ENCODE results near the gene ZCCHC7.

The ZCCHC7 gene

DNA sequence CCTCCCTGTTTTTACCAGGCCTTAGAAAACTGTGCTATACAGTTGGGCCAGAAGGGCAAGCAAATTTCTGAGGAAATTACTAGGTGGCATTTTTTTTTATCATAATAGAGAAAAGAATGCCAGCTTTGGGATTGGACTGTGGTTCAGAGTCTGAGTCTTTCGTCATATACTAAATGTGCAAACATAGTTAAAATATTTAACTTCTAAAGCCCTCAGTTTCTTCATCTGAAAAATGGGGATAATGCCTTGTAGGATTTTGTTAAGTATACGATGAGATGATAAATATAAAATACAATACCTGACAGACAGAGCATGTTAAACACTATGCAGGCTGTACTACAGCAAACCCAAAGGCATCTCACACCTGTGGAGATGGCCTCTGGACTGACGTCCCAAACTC lies 214.9 kb downstream of the ZCCHC7 start:
- Histone ChIP-seq H3K9ac (ENCODE audit: low read depth, low read length) (no peak overlapping the region), H3K4me3 (ENCODE audit: low read length) (no peak overlapping the region), H3K9me3 (ENCODE audit: insufficient read depth, low read depth, low read length) (no peaks in the 10 kb centered on the region), H3K36me3 (ENCODE audit: insufficient read depth, low read depth, low read length) (no peaks in the 10 kb centered on the region), H3K27ac (ENCODE audit: low read length) (no peak overlapping the region), H3K27me3 (ENCODE audit: insufficient read depth, low read length) (no peaks in the 10 kb centered on the region), H3K4me1 (ENCODE audit: insufficient read depth, low read length) (peaks cover 15% of the 10 kb centered on the region; the same call in 1 of the 2 replicates)

DNA sequence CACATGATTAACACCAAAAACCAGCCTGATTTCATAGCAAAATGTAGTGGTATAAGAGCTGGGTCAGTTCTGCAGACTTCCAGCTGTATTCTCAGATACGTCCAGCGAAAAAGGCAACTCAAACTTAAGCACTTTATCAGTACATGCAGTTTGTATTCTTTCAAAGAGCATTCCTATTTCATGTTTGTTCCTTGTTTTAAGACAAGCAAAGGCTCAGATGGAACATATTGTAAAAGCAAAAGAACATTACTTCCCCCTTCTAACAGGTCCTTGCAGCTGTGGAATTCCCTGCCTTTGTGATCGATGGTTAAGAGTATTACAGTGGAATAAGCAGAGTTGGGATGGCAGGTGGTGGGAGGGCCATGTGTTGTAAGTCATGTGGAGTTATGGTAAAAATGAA lies 215.8 kb downstream of the ZCCHC7 start:
- H3K4me3 ChIP-seq (ENCODE audit: low read length), result no peak overlapping the region
- H3K9me3 ChIP-seq (ENCODE audit: insufficient read depth, low read depth, low read length), result no peaks in the 10 kb centered on the region
- no peak overlapping the region for H3K9ac ChIP-seq (ENCODE audit: low read depth, low read length)
- no peak overlapping the region for H3K27ac ChIP-seq (ENCODE audit: low read length)
- no peaks in the 10 kb centered on the region for H3K36me3 ChIP-seq (ENCODE audit: insufficient read depth, low read depth, low read length)
- peaks cover 16% of the 10 kb centered on the region; the same call in 1 of the 2 replicates for H3K4me1 ChIP-seq (ENCODE audit: insufficient read depth, low read length)
- no peaks in the 10 kb centered on the region for H3K27me3 ChIP-seq (ENCODE audit: insufficient read depth, low read length)

DNA sequence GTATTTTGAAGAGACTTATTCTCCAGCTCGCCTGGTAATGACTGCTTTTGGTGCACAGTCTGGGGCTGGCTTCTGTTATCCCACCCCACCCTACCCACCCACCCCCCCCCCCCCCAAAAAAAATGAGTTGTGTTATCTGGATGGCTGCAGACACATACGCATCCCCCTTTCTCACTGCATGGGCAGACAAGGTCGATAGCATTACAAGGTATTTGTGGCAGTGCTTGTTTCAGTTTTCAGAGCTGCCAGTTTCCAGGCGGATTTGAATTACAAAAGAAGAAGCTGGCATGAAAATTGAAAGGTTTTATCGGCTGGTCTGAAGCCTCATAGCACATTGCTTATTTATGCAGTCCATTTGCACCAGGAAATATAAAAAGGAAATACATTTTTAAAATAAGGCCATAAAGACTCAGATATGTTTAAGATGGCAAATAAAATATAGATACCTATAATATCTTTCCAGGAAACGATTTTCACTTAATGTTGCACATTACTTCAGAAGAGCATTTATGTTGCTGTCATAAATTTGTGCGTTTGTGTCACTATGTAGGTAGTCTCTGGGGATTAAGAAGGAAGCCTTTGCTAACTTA lies 217.0 kb downstream of the ZCCHC7 start:
- no peaks in the 10 kb centered on the region for H3K9me3 ChIP-seq (ENCODE audit: insufficient read depth, low read depth, low read length)
- no peaks in the 10 kb centered on the region for H3K36me3 ChIP-seq (ENCODE audit: insufficient read depth, low read depth, low read length)
- H3K9ac ChIP-seq (ENCODE audit: low read depth, low read length), result no peak overlapping the region
- H3K27me3 ChIP-seq (ENCODE audit: insufficient read depth, low read length), result no peaks in the 10 kb centered on the region
- no peak overlapping the region for H3K4me3 ChIP-seq (ENCODE audit: low read length)
- peaks cover 23% of the 10 kb centered on the region; the same call in 1 of the 2 replicates for H3K4me1 ChIP-seq (ENCODE audit: insufficient read depth, low read length)
- no peak overlapping the region for H3K27ac ChIP-seq (ENCODE audit: low read length)

DNA sequence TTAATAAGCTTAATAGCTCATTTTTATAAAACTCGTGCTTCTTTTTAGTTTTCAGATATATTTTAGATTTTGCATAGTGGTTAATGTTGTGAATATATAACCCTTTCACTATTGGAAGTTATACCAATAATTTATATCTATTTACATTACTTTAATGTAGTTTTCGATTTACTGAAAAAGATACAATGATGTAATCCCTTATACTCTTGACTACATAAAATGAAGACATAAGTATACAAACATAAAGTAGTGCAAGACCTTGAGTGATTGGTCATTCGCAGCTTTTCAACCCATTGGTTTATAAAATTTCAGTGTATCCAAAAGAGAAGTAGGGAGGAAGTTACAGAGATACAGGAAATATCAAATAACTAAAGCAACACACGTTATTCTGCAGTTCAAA lies 217.8 kb downstream of the ZCCHC7 start:
- no peak overlapping the region for H3K9ac ChIP-seq (ENCODE audit: low read depth, low read length)

DNA sequence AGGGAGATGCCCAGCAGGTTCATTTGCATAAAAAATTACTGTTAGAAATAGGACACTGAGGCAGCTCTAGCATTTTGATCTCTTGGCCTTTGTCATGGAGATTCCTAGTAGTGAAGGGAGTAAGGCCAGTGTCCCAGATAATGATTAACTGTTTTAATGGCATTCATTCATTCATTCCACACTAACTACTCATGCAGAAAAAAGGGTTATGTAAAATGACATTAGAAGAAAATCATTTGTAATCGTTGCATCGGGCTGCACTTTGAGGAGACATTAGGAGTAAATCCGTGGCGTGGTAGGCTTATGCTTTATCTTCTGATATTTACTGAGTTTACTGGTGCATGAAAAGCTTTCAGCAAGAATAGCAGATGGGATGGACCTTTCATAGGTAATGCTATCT lies 219.5 kb downstream of the ZCCHC7 start:
- Histone ChIP-seq H3K9me3 (ENCODE audit: insufficient read depth, low read depth, low read length) (no peaks in the 10 kb centered on the region), H3K27ac (ENCODE audit: low read length) (no peak overlapping the region), H3K4me1 (ENCODE audit: insufficient read depth, low read length) (peaks cover 23% of the 10 kb centered on the region; the same call in 1 of the 2 replicates), H3K36me3 (ENCODE audit: insufficient read depth, low read depth, low read length) (no peaks in the 10 kb centered on the region), H3K9ac (ENCODE audit: low read depth, low read length) (no peak overlapping the region), H3K27me3 (ENCODE audit: insufficient read depth, low read length) (no peaks in the 10 kb centered on the region), H3K4me3 (ENCODE audit: low read length) (no peak overlapping the region)

More for the DNA sequence above, 217.8 kb downstream of the ZCCHC7 start:
- no peaks in the 10 kb centered on the region for H3K27me3 ChIP-seq (ENCODE audit: insufficient read depth, low read length)
- H3K9me3 ChIP-seq (ENCODE audit: insufficient read depth, low read depth, low read length), result no peaks in the 10 kb centered on the region
- no peak overlapping the region for H3K4me3 ChIP-seq (ENCODE audit: low read length)
- H3K4me1 ChIP-seq (ENCODE audit: insufficient read depth, low read length), result peaks cover 23% of the 10 kb centered on the region; the same call in 1 of the 2 replicates
- no peak overlapping the region for H3K27ac ChIP-seq (ENCODE audit: low read length)
- no peaks in the 10 kb centered on the region for H3K36me3 ChIP-seq (ENCODE audit: insufficient read depth, low read depth, low read length)

- Histone ChIP-seq H3K9ac (ENCODE audit: low read depth, low read length) (no peak overlapping the region), H3K4me3 (ENCODE audit: low read length) (no peak overlapping the region), H3K27ac (ENCODE audit: low read length) (no peak overlapping the region), H3K27me3 (ENCODE audit: insufficient read depth, low read length) (no peaks in the 10 kb centered on the region), H3K9me3 (ENCODE audit: insufficient read depth, low read depth, low read length) (no peaks in the 10 kb centered on the region), H3K36me3 (ENCODE audit: insufficient read depth, low read depth, low read length) (no peaks in the 10 kb centered on the region), H3K4me1 (ENCODE audit: insufficient read depth, low read length) (peaks cover 23% of the 10 kb centered on the region; the same call in 1 of the 2 replicates)
Measured at GRCh38 chr9:37340961-37341360, 220.6 kb downstream of the ZCCHC7 start.

DNA sequence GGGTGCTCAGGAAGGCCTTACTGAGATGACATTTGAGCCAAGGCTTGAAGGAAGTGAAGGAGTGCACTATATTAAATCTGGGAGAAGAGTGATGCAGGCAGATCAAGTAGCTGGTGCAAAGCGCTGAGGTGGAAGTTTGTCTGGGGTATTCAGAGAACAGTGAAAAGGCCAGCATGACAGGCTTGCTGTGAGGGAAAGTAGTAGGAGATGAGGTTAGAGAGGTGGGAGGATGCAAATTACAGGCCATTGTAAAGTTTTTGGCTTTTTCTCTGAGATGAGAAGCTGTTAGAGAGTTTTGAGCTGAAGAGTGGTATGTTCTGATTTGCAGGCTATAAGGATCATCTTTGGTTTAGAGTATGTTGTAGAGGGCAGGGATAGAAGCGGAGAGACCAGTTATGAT lies 221.3 kb downstream of the ZCCHC7 start:
- Histone ChIP-seq H3K27ac (ENCODE audit: low read length) (no peak overlapping the region), H3K4me1 (ENCODE audit: insufficient read depth, low read length) (peaks cover 23% of the 10 kb centered on the region; the same call in 1 of the 2 replicates), H3K9me3 (ENCODE audit: insufficient read depth, low read depth, low read length) (no peaks in the 10 kb centered on the region), H3K36me3 (ENCODE audit: insufficient read depth, low read depth, low read length) (no peaks in the 10 kb centered on the region), H3K27me3 (ENCODE audit: insufficient read depth, low read length) (no peaks in the 10 kb centered on the region), H3K9ac (ENCODE audit: low read depth, low read length) (no peak overlapping the region), H3K4me3 (ENCODE audit: low read length) (no peak overlapping the region)

DNA sequence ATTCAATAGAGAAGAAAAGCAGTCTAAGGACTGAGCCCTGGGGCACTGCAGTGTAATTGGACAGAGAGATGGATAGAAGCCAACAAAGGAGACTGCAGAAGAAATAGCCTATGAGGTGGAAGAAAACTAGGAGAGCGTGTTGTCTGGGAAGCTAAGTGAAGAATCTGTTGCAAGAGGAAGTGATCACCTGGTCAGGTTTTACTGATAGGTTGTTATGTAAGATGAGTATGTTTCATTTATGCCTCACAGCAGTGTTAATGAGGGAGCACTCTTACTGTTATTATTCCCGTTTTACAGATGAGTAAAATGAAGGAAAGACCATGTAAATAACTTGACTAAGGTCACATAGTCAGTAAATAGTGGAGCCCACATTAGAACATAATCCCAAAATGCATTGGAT lies 222.1 kb downstream of the ZCCHC7 start:
- Histone ChIP-seq H3K27ac (ENCODE audit: low read length) (no peak overlapping the region), H3K4me1 (ENCODE audit: insufficient read depth, low read length) (peaks cover 21% of the 10 kb centered on the region; the same call in 1 of the 2 replicates), H3K9me3 (ENCODE audit: insufficient read depth, low read depth, low read length) (no peaks in the 10 kb centered on the region), H3K27me3 (ENCODE audit: insufficient read depth, low read length) (no peaks in the 10 kb centered on the region), H3K9ac (ENCODE audit: low read depth, low read length) (no peak overlapping the region), H3K4me3 (ENCODE audit: low read length) (no peak overlapping the region), H3K36me3 (ENCODE audit: insufficient read depth, low read depth, low read length) (no peaks in the 10 kb centered on the region)

GRCh38 chr9:37342895-37343294 lies 222.5 kb downstream of the ZCCHC7 start:
- Histone ChIP-seq H3K4me3 (ENCODE audit: low read length) (no peak overlapping the region), H3K9me3 (ENCODE audit: insufficient read depth, low read depth, low read length) (no peaks in the 10 kb centered on the region), H3K27ac (ENCODE audit: low read length) (no peak overlapping the region), H3K36me3 (ENCODE audit: insufficient read depth, low read depth, low read length) (no peaks in the 10 kb centered on the region), H3K27me3 (ENCODE audit: insufficient read depth, low read length) (no peaks in the 10 kb centered on the region), H3K4me1 (ENCODE audit: insufficient read depth, low read length) (peaks cover 19% of the 10 kb centered on the region; the same call in 1 of the 2 replicates), H3K9ac (ENCODE audit: low read depth, low read length) (no peak overlapping the region)

- no peak overlapping the region for H3K9ac ChIP-seq (ENCODE audit: low read depth, low read length)
- peaks cover 19% of the 10 kb centered on the region; the same call in 1 of the 2 replicates for H3K4me1 ChIP-seq (ENCODE audit: insufficient read depth, low read length)
- no peak overlapping the region for H3K27ac ChIP-seq (ENCODE audit: low read length)
- H3K27me3 ChIP-seq (ENCODE audit: insufficient read depth, low read length), result no peaks in the 10 kb centered on the region
- no peaks in the 10 kb centered on the region for H3K36me3 ChIP-seq (ENCODE audit: insufficient read depth, low read depth, low read length)
- H3K9me3 ChIP-seq (ENCODE audit: insufficient read depth, low read depth, low read length), result no peaks in the 10 kb centered on the region
- no peak overlapping the region for H3K4me3 ChIP-seq (ENCODE audit: low read length)
Measured at GRCh38 chr9:37343724-37344123, 223.3 kb downstream of the ZCCHC7 start.

DNA sequence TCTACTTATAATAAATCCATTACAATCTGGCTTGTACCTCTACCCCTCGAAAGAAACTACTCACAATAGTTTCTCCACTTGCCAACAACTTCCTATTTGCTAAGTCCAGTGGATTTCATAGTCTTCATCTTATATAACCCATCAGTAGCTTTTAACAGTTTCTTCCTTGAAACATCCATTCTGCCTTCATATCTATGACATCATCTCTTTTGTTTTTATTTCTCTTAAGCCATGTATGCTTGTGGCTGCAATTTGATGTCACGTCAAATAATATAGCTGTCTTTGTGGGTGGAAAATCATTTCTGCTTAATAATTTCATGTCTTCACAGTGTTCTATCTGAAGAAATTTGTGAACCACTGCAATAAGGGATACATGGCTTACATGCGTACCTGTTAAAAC lies 224.7 kb downstream of the ZCCHC7 start:
- Histone ChIP-seq H3K27ac (ENCODE audit: low read length) (no peak overlapping the region), H3K36me3 (ENCODE audit: insufficient read depth, low read depth, low read length) (no peaks in the 10 kb centered on the region), H3K9ac (ENCODE audit: low read depth, low read length) (no peak overlapping the region), H3K27me3 (ENCODE audit: insufficient read depth, low read length) (no peaks in the 10 kb centered on the region), H3K4me1 (ENCODE audit: insufficient read depth, low read length) (peaks cover 10% of the 10 kb centered on the region; the same call in 1 of the 2 replicates), H3K9me3 (ENCODE audit: insufficient read depth, low read depth, low read length) (no peaks in the 10 kb centered on the region), H3K4me3 (ENCODE audit: low read length) (no peak overlapping the region)

DNA sequence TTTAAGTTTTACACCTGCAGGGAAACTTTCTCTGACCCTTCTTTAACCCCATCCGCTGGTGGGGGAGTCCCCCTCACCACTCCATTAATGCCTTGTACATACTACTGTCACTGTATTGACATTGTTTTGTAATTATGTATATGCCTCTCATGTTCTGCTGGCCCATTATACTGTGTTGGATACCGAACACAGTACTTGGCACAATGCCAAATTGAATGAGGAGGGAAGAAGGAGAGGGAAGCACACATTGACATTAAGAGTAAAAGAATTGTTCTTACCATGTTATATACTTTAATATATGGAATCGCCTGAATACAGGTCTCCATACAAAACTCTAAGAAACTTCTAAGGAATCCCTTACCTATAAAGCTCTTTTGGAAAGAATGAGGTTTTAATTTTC lies 228.5 kb downstream of the ZCCHC7 start:
- H3K36me3 ChIP-seq (ENCODE audit: insufficient read depth, low read depth, low read length), result no peaks in the 10 kb centered on the region
- H3K4me1 ChIP-seq (ENCODE audit: insufficient read depth, low read length), result no peaks in the 10 kb centered on the region
- no peak overlapping the region for H3K4me3 ChIP-seq (ENCODE audit: low read length)
- H3K9me3 ChIP-seq (ENCODE audit: insufficient read depth, low read depth, low read length), result no peaks in the 10 kb centered on the region
- no peak overlapping the region for H3K9ac ChIP-seq (ENCODE audit: low read depth, low read length)
- no peaks in the 10 kb centered on the region for H3K27me3 ChIP-seq (ENCODE audit: insufficient read depth, low read length)
- no peak overlapping the region for H3K27ac ChIP-seq (ENCODE audit: low read length)

Measured in iPS-20b (cell line).